Liver (tissue), 9 donors: ENCODE data around the gene CAPN3. TPM values are rescaled to one million over a fixed set of nuclear protein-coding genes. Genes with fewer than 3 reads are reported as not detected.

Source experiments
- DNase-seq: peaks from one replicate; pipeline ENCODE4 v3.0.0-alpha.2; 2017; ENCODE audit warnings: low spot score
- H3K27ac ChIP-seq, 2 donors: one replicate each; pipeline ENCODE4 v1.7.0; 2013; ENCODE audit warnings: inconsistent platforms in 2 of 2, low read length in 2 of 2, control low read depth in 1 of 2, low read depth in 1 of 2, mild to moderate bottlenecking in 1 of 2
- H3K27me3 ChIP-seq, 4 donors: one replicate each; pipeline versions ENCODE4 v1.6.1 to v1.7.0; 2013; ENCODE audit warnings: low read length in 3 of 4, inconsistent platforms in 1 of 4, mild to moderate bottlenecking in 1 of 4, moderate library complexity in 1 of 4; ENCODE audit not compliant: control insufficient read depth in 4 of 4, insufficient read depth in 4 of 4
- H3K36me3 ChIP-seq, 4 donors: one replicate each; pipeline versions ENCODE4 v1.6.1 to v1.7.0; 2013; ENCODE audit warnings: low read length in 3 of 4, mild to moderate bottlenecking in 3 of 4, low read depth in 1 of 4, moderate library complexity in 1 of 4; ENCODE audit not compliant: control insufficient read depth in 4 of 4, insufficient read depth in 3 of 4
- H3K4me1 ChIP-seq, 4 donors: one replicate each; pipeline versions ENCODE4 v1.6.1 to v1.7.0; 2013; ENCODE audit warnings: low read length in 3 of 4, mild to moderate bottlenecking in 3 of 4, moderate library complexity in 1 of 4; ENCODE audit not compliant: control insufficient read depth in 4 of 4, insufficient read depth in 4 of 4
- H3K4me3 ChIP-seq, 3 donors: one replicate each; pipeline versions ENCODE4 v1.6.1 to v1.7.0; 2013; ENCODE audit warnings: low read length in 3 of 3, control low read depth in 1 of 3, low read depth in 1 of 3, mild to moderate bottlenecking in 1 of 3
- H3K9ac ChIP-seq, 2 donors: one replicate each; pipeline ENCODE4 v1.7.0; 2013; ENCODE audit warnings: low read length in 2 of 2, mild to moderate bottlenecking in 2 of 2, moderate library complexity in 2 of 2, control low read depth in 1 of 2, low read depth in 1 of 2
- H3K9me3 ChIP-seq, 4 donors: one replicate each; pipeline versions ENCODE4 v1.6.1 to v1.7.0; 2013; ENCODE audit warnings: low read length in 3 of 4; ENCODE audit not compliant: control insufficient read depth in 4 of 4
- ATF3 ChIP-seq: IDR thresholded peaks from 2 replicates; pipeline ENCODE4 v1.6.1; 2016; ENCODE audit warnings: antibody characterized with exemption
- FOXA1 ChIP-seq: IDR thresholded peaks from 2 replicates; pipeline ENCODE4 v1.6.1; 2016; ENCODE audit warnings: antibody characterized with exemption
- FOXA2 ChIP-seq: IDR thresholded peaks from 2 replicates; pipeline ENCODE4 v1.6.1; 2016; ENCODE audit warnings: antibody characterized with exemption
- GABPA ChIP-seq, 2 donors: IDR thresholded peaks in 1 of 2; conservative IDR thresholded peaks in 1 of 2; 2 replicates each; pipeline ENCODE4 v1.6.1; 2016; ENCODE audit warnings: antibody characterized with exemption in 2 of 2, mild to moderate bottlenecking in 1 of 2, moderate library complexity in 1 of 2
- HNF4A ChIP-seq, 2 donors: conservative IDR thresholded peaks; 2 replicates each; pipeline ENCODE4 v1.6.1; 2016; ENCODE audit warnings: antibody characterized with exemption in 2 of 2, mild to moderate bottlenecking in 2 of 2
- HNF4G ChIP-seq: IDR thresholded peaks from 2 replicates; pipeline ENCODE4 v1.6.1; 2016; ENCODE audit warnings: antibody characterized with exemption
- MAX ChIP-seq: IDR thresholded peaks from 2 replicates; pipeline ENCODE4 v1.6.1; 2016; ENCODE audit warnings: antibody characterized with exemption
- NR2F2 ChIP-seq: IDR thresholded peaks from 2 replicates; pipeline ENCODE4 v1.6.1; 2016; ENCODE audit warnings: antibody characterized with exemption
- RAD21 ChIP-seq, 2 donors: IDR thresholded peaks; 2 replicates each; pipeline ENCODE4 v1.6.1; 2016; ENCODE audit warnings: antibody characterized with exemption in 2 of 2, mild to moderate bottlenecking in 2 of 2
- RXRA ChIP-seq, 2 donors: IDR thresholded peaks; 2 replicates each; pipeline ENCODE4 v1.6.1; 2017 to 2018; ENCODE audit warnings: antibody characterized with exemption in 2 of 2, mild to moderate bottlenecking in 1 of 2
- SP1 ChIP-seq: IDR thresholded peaks from 2 replicates; pipeline ENCODE4 v1.6.1; 2018; ENCODE audit warnings: antibody characterized with exemption, mild to moderate bottlenecking
- TAF1 ChIP-seq: conservative IDR thresholded peaks from 2 replicates; pipeline ENCODE4 v1.6.1; 2016; ENCODE audit warnings: antibody characterized with exemption, mild to moderate bottlenecking
- YY1 ChIP-seq: IDR thresholded peaks from 2 replicates; pipeline ENCODE4 v1.6.1; 2016; ENCODE audit warnings: antibody characterized with exemption, mild to moderate bottlenecking
- ZBTB33 ChIP-seq: IDR thresholded peaks from 2 replicates; pipeline ENCODE4 v1.6.1; 2016; ENCODE audit warnings: antibody characterized with exemption
- WGBS: extraction: QIAGEN DNeasy Blood & Tissue Kit; methylation state at CpG from one replicate; pipeline ENCODE4 v1.1.7; 2013; 5-methylcytosine and 5-hydroxymethylcytosine counted together
- polyA plus RNA-seq, 2 donors: library from polyadenylated mRNA; stranded (reverse) in 1 of 2; unstranded in 1 of 2; fragments of 200-250 nt in 1 of 2; fragments of >200 nt in 1 of 2; fragmentation: Nextera tagmentation in 1 of 2; extraction: Ambion mirVana in 1 of 2; gene quantifications; one replicate each; pipeline versions ENCODE4 v1.2.1 to v1.2.3, GENCODE V29; 2013 to 2015
- total RNA-seq, 2 donors: library from RNA; depleted of rRNA; stranded (reverse); fragments of >200 nt; gene quantifications; one replicate each; pipeline ENCODE4 v1.2.3, GENCODE V29; 2014
- TF ChIP-seq, protein P1 (sequence below): IDR thresholded peaks from 2 replicates; pipeline ENCODE4 v1.6.1; 2016; ENCODE audit warnings: antibody characterized with exemption, mild to moderate bottlenecking
- TF ChIP-seq, protein P2 (sequence below): fragments of 150-350 bp; IDR thresholded peaks from 2 replicates; pipeline ENCODE4 v1.5.1; 2017; ENCODE audit warnings: improper control_type of control experiment, low read depth, low read length; ENCODE audit not compliant: missing input control
- donor health status: healthy.
- donor health status: healthy.
- donor health status: healthy.
- donor health status: healthy.
- donor health status: healthy.

The CAPN3 gene
- total and polyA plus RNA-seq, 4 donors: 2.0 to 6.1 (median 4.2) TPM

- no peaks in the 10 kb centered on the region for H3K9me3 ChIP-seq
- no peaks in the 10 kb centered on the region for H3K27me3 ChIP-seq
- no peak for DNase-seq
- no peak overlapping the region for H3K27ac ChIP-seq
- TF ChIP-seq ATF3: no peak
- TF ChIP-seq ZBTB33: no peak
- no peak for TF ChIP-seq FOXA2
- no peak for TF ChIP-seq RXRA (IDR thresholded peaks at IDR 0.05)
- no peak for TF ChIP-seq GABPA (IDR thresholded peaks at IDR 0.05 in 1 of 2, conservative IDR thresholded peaks at IDR 0.05 in 1 of 2)
- TF ChIP-seq FOXA1: no peak
- TF ChIP-seq, protein P1, sequence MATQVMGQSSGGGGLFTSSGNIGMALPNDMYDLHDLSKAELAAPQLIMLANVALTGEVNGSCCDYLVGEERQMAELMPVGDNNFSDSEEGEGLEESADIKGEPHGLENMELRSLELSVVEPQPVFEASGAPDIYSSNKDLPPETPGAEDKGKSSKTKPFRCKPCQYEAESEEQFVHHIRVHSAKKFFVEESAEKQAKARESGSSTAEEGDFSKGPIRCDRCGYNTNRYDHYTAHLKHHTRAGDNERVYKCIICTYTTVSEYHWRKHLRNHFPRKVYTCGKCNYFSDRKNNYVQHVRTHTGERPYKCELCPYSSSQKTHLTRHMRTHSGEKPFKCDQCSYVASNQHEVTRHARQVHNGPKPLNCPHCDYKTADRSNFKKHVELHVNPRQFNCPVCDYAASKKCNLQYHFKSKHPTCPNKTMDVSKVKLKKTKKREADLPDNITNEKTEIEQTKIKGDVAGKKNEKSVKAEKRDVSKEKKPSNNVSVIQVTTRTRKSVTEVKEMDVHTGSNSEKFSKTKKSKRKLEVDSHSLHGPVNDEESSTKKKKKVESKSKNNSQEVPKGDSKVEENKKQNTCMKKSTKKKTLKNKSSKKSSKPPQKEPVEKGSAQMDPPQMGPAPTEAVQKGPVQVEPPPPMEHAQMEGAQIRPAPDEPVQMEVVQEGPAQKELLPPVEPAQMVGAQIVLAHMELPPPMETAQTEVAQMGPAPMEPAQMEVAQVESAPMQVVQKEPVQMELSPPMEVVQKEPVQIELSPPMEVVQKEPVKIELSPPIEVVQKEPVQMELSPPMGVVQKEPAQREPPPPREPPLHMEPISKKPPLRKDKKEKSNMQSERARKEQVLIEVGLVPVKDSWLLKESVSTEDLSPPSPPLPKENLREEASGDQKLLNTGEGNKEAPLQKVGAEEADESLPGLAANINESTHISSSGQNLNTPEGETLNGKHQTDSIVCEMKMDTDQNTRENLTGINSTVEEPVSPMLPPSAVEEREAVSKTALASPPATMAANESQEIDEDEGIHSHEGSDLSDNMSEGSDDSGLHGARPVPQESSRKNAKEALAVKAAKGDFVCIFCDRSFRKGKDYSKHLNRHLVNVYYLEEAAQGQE: no peak
- no peak for TF ChIP-seq HNF4G
- no peak for TF ChIP-seq HNF4A (conservative IDR thresholded peaks at IDR 0.05)
- no peak for TF ChIP-seq MAX
- no peak for TF ChIP-seq RAD21 (IDR thresholded peaks at IDR 0.05)
- TF ChIP-seq TAF1: no peak
- TF ChIP-seq YY1: no peak
- TF ChIP-seq NR2F2: no peak
- no peak for TF ChIP-seq SP1
- 91% methylated on average over 8 of the region's 8 CpGs for WGBS
- peaks cover 0 to 15% (median 8%) of the 10 kb centered on the region in 4 donors for H3K36me3 ChIP-seq
- H3K9ac ChIP-seq: no peak overlapping the region
- H3K4me1 ChIP-seq: no peaks in the 10 kb centered on the region
- no peak overlapping the region for H3K4me3 ChIP-seq
Measured at GRCh38 chr15:42387603-42388002, 28.3 kb downstream of the CAPN3 start.

GRCh38 chr15:42392309-42393024, 33.2 kb downstream of the CAPN3 start:
- DNase-seq: peak; percentile 69
- Histone ChIP-seq H3K4me3 (no peak overlapping the region), H3K9me3 (no peaks in the 10 kb centered on the region), H3K4me1 (no peaks in the 10 kb centered on the region), H3K27ac (no peak overlapping the region), H3K27me3 (no peaks in the 10 kb centered on the region), H3K9ac (no peak overlapping the region), H3K36me3 (peaks cover 0 to 14% (median 6%) of the 10 kb centered on the region in 4 donors)
- 82% methylated on average over 11 of the region's 11 CpGs for WGBS
- TF ChIP-seq RAD21 (IDR thresholded peaks at IDR 0.05) (no peak), TAF1 (no peak), GABPA (IDR thresholded peaks at IDR 0.05 in 1 of 2, conservative IDR thresholded peaks at IDR 0.05 in 1 of 2) (no peak), HNF4G (no peak), MAX (no peak), FOXA1 (no peak), ZBTB33 (no peak), HNF4A (conservative IDR thresholded peaks at IDR 0.05) (no peak), SP1 (no peak)
- TF ChIP-seq, protein P2, sequence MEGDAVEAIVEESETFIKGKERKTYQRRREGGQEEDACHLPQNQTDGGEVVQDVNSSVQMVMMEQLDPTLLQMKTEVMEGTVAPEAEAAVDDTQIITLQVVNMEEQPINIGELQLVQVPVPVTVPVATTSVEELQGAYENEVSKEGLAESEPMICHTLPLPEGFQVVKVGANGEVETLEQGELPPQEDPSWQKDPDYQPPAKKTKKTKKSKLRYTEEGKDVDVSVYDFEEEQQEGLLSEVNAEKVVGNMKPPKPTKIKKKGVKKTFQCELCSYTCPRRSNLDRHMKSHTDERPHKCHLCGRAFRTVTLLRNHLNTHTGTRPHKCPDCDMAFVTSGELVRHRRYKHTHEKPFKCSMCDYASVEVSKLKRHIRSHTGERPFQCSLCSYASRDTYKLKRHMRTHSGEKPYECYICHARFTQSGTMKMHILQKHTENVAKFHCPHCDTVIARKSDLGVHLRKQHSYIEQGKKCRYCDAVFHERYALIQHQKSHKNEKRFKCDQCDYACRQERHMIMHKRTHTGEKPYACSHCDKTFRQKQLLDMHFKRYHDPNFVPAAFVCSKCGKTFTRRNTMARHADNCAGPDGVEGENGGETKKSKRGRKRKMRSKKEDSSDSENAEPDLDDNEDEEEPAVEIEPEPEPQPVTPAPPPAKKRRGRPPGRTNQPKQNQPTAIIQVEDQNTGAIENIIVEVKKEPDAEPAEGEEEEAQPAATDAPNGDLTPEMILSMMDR: no peak
- TF ChIP-seq, protein P1: no peak
